ENCODE measurements around the gene HMGCS1.
"Not testable (repeated sequence)": the region's sequence is repeated elsewhere in the genome, so short reads cannot be mapped to it uniquely, and the experiment has no call there.

The HMGCS1 gene

DNA sequence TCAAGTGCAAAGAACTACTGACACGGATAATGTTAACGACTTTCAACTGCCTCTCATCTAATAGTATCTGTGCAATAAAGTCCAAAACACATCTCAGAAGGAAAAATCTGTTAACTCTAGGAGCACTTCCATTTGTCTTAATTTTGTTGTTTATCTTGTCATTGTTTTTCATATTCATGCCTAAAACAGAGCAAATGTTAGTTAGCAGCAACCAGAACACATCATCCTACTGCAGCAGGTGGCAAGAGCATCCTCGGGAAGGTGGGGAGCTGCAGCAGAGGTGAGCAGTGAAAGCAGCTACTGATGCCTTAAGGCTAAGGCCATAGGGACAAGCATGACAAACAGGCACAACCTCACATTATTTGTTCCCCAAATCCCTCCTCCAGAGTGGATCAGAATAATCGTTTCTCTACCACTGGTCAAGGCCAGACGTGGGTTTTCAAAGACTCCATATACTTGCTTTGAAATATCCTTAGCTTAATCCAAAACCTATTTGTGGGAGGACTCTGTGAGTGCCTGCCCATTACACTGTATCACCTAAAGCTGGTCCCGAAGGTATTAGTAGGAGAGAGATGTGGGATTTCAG is 1.0 kb downstream of the HMGCS1 start:
- no peak for DNase-seq

DNA sequence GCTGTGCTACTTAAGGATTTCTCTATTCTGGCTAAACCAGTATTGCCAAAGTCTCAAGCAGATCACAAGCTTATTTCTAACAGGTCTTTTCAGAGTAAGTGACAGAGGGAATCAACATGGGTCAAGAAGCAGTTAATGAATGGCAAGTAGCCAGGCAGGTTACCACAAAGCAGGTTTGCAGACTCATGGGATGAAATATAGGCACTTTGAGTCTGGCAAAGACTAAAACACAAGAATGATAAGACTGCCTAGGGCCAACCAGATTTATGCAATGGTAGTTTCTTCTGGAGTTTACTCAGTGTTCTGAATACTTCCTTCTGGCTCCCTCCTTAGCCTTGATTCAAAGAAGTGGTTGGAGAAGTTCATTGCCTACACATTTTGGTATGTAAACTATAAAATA is 3.6 kb downstream of the HMGCS1 start:
- DNase-seq: no peak

DNA sequence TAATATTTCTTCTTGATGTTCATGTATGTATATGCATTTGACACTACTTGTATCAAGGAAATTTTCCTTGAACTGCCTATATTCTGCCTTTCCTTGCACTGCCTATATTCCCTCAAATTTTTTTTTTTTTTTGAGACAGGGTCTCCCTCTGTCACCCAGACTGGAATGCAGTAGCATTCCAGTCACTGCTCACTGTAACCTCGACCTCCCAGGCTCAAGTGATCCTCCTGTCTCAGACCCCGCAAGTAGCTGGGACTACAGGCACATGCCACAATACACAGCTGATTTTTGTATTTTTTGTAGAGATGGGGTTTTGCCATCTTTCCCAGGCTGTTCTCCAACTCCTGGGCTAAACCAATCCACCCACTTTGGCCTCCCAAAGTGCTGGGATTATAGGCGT is 4.1 kb downstream of the HMGCS1 start:
- no peak for DNase-seq

DNA sequence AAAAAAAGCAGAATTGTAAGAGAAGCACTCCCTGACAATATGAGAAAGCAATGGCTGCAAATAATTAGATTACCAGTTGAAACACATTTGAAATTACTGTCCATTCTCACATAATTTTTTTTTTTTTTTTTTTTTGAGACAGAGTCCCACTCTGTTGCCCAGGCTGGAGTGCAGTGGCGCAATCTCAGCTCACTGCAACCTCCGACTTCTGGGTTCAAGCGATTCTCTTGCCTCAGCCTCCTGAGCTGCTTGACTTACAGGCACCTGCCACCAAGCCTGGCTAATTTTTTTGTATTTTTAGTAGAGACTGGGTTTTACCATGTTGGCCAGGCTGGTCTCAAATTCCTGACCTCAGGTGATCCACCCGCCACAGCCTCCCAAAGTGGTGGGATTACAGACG is 6.3 kb downstream of the HMGCS1 start:
- DNase-seq: not testable (repeated sequence)

DNA sequence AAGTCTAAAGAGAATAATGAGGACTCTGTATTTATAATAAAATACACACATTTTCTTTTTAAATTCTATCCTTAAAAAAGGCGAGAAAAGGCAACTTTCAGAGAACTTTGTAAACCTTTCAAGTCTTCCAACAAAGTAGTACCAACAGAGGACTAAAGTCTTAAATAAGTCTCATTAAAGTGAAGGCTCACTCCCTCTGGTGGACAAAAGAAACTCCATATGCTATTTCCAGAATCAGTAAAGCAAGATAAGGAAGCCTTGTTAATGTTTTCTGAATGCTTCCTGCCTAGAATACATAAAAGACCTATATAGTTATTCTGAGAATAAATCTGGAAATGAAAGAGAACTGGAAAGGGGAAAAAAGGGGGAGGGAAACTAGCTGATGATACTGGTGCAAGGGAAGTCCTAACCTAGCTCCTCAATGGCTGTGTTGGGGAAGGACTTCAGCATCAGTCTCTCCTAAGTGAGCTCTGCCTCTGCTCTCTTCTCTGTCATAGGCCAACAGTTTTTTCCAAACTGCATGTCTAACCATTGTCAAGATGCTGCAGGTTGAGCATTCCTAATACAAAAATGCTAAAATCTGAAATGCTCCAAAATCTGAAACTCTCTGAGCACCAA is 7.2 kb downstream of the HMGCS1 start:
- no peak for DNase-seq

DNA sequence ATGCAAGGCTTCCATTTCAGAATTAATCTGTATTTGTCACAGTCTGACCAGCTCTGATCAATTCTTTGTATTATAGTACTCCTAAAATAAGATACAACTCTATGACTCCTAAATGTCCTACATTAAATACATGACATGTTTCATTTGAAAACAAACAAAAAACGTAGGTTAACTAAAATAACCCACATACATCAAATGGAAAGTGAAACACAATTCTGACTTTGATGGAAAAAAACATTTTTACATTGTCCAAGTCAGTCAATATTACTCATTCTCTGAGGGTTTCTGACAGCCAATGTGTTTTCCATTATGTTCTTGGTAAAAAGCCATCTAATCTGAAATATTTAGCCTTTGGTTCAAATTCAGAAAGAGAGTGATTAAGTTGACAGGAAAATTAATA is 8.7 kb downstream of the HMGCS1 start:
- DNase-seq: no peak

DNA sequence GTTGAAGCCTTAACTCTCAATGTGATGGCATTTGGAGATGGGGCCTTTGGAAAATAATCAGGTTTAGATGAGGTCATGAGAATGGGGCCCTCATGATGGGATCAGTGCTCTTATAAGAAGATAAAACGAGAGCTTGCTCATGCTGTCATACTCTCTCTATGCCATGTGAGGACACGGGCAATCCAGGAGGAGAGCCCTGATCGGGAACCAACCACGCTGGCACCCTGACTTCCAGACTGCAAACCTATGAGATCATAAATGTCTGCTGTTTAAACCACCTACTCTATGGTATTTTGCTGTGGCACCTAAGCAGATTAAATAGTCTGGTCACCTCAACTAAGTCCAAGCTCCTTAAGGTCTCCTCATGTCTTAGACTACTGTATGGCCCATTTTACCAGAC is 10.0 kb downstream of the HMGCS1 start:
- no peak for DNase-seq

DNA sequence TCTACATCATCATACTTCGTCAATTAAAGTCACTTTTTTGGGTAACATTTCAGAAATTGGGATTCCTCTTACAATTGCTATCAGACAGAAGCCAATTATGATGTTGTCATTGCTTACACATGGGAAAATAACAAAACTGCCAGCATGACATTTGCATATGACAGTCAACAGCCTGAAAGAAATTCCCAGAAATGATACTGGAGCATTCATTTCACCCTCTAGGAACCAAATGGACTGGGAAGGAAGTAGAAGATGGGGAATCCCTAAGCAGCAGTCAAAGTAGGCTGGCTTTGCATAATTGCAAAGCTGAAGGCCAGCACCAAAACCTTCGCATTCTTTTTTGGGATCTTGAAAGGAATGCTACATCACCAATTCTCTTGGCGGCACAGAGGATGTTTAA is 10.7 kb downstream of the HMGCS1 start:
- DNase-seq: no peak

DNA sequence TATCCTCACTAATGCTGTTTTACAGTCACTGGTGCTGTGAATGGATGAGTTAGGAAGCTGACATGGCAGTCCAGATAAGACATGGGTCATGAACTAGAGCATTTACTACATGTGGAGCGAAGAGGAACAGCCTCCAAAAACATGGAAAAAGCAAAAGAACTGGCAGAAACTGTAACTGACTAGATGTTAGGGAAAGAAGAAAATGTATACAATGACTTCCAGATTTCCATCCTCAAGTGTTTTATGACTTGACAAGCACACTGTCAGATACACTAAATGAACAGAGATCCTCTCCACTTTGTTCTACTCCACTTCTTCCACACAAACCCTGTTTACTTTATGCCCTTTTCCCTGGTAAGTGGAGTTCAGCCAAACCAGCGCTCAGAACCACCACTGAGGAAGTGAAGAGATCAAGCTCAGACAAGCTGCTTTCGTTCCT is 11.5 kb downstream of the HMGCS1 start:
- no peak for DNase-seq

DNA sequence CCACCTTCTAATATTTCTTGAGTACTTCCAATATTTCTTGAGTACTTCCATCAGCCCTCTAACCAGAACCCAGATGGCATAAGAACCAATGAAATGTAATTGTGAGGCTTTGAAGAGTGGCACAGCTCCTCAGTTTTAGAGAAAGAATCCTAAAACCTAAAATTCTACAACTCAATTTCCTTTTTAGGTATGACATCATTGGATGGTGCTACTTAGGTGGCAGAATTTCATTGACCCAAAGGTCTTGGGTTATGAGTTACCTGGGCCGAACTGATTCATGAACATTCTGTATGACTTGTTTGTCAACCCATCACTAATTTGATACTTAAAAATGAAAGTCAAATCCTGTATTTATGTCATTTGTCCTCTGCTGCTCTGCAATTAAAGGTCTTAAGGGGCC is 13.1 kb downstream of the HMGCS1 start:
- no peak for DNase-seq

DNA sequence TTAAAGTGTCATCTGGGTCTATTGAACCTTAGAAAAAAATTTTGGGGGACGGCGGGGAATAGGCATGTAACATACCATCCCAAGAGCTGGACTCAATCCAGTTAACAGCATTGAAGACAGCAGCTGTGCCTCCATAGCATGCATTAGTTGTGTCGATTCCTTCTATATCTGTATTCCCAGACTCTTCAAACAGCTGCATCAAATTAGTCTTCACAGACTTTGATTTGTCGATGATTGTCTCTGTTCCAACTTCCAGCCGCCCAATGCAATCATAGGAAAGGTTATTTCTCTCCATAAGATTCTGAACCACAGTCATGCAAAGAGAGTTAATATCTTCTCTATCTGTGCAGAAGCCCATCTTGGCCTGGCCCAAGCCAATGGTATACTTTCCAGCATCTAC is 14.8 kb downstream of the HMGCS1 start:
- no peak for DNase-seq

DNA sequence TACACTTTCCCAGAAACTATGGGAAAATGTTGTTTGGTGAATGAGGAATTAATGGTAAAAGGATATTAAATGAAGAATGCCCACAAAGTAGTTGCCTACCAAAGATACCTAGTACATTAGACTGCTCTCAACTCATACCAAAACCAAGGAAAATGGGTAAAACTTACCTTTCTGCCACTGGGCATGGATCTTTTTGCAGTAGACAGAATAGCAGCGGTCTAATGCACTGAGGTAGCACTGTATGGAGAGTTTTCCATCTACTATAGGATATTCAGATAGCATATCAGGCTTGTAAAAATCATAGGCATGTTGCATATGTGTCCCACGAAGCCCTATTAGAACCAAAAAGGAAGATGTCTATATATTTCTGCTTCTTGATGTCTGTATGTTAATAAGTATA is 16.4 kb downstream of the HMGCS1 start:
- no peak for DNase-seq

DNA sequence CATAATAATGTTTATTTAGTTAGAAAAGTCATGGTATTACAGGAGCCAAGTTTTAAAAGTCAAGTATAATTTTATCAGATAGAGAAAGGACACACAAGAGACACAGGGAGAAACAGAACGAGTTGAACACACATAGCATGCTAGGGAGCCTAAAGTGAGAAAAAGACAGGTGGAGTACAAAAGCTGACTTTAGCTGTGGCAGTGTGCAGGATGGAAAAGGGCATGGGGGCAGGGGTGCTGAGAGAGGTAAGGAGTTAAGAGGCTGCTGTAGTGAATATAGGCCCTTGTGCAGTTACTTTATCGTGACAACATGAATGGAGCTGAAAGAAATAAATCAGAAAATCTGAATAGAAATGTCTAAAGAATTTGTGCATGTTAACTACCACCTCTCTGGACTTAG is 18.0 kb downstream of the HMGCS1 start:
- DNase-seq: no peak

DNA sequence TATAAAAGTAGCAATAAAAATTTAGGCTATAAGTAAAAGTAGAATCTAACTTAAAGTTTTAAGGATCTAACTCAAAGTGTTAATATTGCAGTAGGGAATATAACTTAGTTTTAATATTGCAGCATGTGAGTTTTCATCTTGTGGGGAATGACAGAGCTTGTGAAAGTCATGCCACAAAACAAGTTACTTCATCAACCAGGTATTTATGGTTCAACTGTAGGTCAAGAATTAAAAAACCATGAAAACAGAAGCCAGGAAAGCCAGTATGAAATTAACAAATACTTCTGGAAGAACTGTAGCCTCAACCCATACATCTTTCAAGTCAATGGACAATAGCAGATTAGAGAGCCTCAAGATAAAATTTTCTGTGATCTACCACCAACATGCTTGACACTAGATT is 19.0 kb downstream of the HMGCS1 start:
- no peak for DNase-seq

DNA sequence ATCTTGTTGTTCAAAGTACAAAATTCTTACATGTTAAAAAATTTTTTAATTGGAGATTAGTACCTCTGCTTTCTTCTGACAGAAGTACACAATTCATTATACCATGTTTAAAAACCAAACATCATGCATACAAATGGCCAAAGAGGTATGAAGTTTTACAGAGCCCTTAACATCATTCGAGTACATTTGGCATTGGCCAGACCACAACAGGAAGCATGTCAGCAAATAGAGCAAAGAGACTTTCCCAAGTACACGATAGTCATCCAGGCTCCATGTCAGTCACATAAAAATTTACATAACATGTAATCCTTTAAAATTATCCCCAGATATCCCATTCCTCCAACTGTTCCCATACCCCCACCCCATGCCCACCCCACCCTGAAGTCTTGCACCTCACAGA is 22.5 kb downstream of the HMGCS1 start:
- DNase-seq: no peak

DNA sequence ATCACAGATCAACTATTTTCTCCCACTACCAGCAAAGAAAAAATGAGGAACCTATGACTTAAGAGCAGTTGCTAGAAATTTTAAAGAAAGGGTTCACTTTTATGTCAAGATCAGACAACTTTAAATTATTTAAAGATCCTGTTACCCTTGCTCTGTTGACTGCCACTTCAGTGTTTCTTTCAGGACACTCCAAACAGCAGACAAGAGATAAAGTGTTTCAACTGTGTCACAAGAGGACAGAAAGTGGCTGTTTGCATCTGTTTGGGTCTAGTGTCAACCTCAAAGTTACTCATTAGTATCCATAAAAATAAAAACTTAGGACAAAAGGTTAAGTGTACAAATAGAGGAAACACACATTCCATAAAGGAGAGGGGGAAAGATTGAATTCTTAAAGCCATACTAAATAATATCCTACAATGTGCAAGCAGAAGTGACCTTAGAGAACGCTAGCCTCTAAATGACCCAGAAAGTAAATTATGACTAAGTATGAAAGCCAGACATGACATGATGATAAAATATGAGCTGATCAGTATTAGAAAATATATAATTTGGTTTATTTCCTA is 24.9 kb downstream of the HMGCS1 start:
- DNase-seq: no peak

DNA sequence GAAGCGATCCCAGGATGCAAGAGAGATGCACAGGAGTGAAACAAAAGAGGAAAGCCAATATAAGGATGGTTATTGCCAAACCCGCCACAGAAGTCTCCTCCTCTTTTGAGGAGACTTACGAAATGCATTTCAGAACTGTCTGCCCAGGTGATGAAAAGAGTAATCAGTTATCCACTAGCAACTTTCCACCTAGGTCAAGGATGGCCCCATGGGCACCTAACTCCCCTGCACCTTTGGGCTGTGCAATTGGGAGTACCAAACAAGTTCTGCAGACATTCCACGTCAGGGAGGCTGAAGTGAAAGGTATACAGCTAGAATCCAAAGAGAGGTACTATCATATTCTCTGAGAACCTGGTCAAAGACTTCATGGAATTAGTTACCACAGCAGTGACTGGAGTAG is 25.7 kb downstream of the HMGCS1 start:
- no peak for DNase-seq

DNA sequence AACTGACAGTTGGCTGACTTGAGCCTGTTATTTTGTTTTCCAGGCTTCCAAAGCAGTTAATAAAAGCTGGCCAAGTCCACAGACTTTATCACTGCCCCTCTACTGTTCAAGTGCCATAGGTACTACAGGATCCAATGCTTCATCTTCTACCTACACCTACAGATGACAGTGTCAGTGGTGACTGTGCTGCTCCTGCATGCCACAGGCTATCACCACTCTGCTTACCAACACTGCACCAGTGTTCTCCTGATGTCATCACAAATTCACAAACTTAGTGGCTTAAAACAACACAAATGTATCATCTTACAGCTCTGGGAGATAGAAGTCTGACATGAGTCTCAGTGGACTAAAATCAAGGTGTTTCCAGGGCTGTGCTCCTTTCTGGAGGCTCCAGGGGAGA is 26.6 kb downstream of the HMGCS1 start:
- no peak for DNase-seq

DNA sequence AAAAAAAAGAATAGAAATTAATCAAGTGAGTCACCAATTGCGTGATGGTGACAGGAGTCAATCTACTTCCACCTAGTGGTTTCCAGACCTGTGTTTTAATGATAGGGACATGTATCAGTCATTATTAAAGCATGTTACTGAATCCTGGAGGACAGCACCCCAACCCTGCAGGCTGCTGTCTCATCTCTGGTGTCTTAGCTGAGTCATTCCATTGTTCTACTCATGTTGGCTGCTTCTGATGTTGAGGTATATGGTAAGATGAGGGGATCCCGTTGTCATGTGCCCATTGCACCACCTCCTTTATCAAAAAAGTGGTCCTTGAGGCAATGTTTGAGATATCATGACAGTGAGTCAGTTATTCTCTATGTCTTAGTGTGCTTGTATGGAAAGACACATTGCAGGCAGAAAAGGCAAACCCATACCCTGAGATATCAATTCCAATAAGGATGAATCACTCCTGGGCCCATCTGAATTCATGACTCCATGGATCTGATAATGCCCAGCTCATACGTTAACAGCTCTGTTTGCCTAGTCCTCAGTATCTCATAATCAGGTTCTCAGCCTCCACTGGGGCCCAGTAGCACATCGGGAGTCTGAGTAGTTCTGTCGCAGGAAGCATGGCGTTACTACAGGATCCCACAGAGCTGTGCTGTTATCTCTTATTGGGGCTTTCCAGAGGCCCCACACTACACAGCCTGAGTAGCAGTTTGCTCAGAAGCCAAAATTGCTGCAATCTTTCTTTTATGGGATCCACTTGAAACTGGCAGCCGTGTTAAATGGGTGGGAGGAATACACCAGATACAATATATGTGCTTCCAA is 31.2 kb downstream of the HMGCS1 start:
- no peak for DNase-seq

DNA sequence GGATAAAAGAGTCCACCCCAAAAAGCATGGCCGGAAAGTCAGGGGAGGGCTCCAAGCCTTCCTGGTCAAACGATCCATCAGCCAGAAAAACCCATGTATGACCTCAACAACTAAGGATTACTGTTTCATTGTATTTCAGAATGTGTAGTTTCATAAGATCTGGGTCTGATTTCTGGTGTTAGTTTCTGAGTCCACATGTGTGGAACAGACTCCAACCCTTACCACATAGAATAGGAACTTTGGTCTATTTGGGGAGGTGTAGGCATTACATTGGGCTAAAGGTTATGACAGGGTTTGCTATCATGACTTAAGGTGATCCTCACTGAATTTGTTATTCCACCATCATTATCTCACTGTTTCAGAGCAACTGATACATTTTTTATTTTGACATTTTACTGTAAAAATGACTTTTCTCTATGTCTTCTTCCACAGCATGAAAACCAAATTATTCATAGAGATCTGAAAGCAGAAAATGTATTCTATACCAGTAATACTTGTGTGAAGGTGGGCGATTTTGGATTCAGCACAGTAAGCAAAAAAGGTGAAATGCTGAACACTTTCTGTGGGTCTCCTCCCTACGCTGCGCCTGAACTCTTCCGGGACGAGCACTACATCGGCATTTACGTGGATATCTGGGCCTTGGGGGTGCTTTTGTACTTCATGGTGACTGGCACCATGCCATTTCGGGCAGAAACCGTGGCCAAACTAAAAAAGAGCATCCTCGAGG is 33.5 kb downstream of the HMGCS1 start:
- no peak for DNase-seq

DNA sequence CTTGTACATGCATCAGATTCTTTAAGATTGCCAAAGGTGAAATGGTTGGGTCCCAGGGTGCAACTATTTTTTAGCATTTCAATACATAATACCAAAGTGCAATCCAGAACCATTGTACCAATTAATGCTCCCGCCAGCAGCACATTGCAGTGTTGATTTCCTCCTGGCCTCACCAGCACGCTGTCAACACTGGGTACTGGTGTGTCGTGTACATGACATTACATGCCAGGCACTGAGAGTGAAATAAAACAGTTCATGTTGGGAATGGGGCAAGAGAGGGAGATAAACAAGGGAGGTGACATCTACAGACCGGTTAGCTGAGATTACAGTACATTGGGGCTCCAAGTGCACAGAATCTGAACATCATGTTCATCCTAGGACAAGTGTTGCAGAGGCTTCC is 37.8 kb downstream of the HMGCS1 start:
- no peak for DNase-seq

DNA sequence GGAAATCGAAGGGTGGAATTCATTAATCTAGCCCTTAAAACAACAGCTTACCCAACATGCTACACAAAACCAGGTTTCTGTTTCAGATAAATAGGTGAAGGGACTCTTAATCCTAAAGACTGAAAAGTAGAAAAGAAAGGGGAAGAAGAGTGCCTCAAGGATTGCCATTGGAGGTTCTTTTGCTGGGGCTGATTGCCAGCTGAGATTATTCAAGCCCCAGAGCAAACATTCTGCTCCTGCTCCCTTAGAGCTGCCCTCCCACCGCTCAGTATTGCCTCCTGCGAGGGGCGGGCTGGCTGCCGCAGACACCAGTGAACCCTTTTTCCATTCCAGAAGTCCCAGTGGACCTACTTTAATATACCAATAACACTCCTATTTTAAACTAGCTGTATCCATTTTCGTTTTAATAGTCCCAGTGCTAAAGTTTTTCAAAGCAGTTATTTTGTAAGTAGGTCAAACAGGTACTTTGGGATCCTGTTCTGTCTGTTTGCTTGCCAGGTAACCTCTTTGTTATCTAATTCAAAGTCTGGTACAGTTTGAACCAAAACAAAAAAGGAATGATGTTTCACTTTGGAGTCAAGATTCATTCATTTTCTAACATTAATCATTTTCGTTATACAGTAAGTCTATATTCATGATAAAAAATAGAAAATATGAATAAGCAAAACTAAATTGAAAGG is 38.6 kb downstream of the HMGCS1 start:
- no peak for DNase-seq

DNA sequence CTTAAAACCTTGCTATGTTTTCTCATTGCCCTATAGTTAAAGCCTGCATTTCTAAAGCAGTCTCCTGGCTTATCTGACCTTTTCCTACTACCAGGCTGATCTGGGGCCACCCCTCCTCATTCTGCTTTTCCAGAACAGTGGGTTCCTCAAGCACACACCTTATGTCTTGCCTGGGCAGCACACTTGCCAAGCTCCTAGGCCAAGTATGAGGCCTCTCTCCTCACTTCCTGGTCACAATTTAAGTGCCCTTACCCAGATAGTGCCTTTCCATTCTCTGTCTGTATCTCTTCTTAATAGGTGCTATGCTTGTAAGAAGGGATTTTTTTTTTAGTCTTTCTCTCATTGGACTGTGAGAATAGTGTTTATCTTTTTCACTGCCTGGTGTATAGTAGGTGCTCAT is 39.7 kb downstream of the HMGCS1 start:
- DNase-seq: no peak

Measured in stimulated activated CD4-positive, alpha-beta T cell treated with anti-CD3 and anti-CD28 coated beads, Interleukin-4, amount 100 ng/mL, for 1 hour (primary cell).